Measurements from ENCODE around the gene BLVRB. TPM values are rescaled to one million over a fixed set of nuclear protein-coding genes. Genes with fewer than 3 reads are reported as not detected.

BLVRB gene
- total and polyA plus RNA-seq, 4 donors: 132 to 1,243 (median 252) TPM

GRCh38 chr19:40461669-40462221, 3.8 kb downstream of the BLVRB start:
- no peak for DNase-seq (ENCODE audit: low spot score)
- H3K4me1 ChIP-seq (ENCODE audit: control insufficient read depth in 4 of 4, insufficient read depth in 4 of 4, low read length in 3 of 4): peaks cover 5 to 46% (median 34%) of the 10 kb centered on the region in 4 donors

More at GRCh38 chr19:40461669-40462221, 3.8 kb downstream of the BLVRB start:
- TF ChIP-seq HNF4A (conservative IDR thresholded peaks at IDR 0.05) (peak; percentile 91 to 92), JUND (IDR thresholded peaks at IDR 0.05) (no peak), YY1 (IDR thresholded peaks at IDR 0.05) (peak; percentile 28), ATF3 (IDR thresholded peaks at IDR 0.05) (no peak), FOXA1 (IDR thresholded peaks at IDR 0.05) (no peak), HNF4G (IDR thresholded peaks at IDR 0.05) (peak; percentile 61), SP1 (IDR thresholded peaks at IDR 0.05) (peak; percentile 78), REST (IDR thresholded peaks at IDR 0.05) (no peak), EGR1 (IDR thresholded peaks at IDR 0.05; ENCODE audit: low read depth in 2 of 2) (no peak), RXRA (IDR thresholded peaks at IDR 0.05) (peak; percentile 70 to 74), RAD21 (IDR thresholded peaks at IDR 0.05) (no peak), NR2F2 (IDR thresholded peaks at IDR 0.05) (no peak), TAF1 (conservative IDR thresholded peaks at IDR 0.05) (no peak), GABPA (IDR thresholded peaks at IDR 0.05 in 1 of 2, conservative IDR thresholded peaks at IDR 0.05 in 1 of 2) (peak in 1 of 2 donors; percentile 33), FOXA2 (IDR thresholded peaks at IDR 0.05) (no peak)
- TF ChIP-seq, protein P1, sequence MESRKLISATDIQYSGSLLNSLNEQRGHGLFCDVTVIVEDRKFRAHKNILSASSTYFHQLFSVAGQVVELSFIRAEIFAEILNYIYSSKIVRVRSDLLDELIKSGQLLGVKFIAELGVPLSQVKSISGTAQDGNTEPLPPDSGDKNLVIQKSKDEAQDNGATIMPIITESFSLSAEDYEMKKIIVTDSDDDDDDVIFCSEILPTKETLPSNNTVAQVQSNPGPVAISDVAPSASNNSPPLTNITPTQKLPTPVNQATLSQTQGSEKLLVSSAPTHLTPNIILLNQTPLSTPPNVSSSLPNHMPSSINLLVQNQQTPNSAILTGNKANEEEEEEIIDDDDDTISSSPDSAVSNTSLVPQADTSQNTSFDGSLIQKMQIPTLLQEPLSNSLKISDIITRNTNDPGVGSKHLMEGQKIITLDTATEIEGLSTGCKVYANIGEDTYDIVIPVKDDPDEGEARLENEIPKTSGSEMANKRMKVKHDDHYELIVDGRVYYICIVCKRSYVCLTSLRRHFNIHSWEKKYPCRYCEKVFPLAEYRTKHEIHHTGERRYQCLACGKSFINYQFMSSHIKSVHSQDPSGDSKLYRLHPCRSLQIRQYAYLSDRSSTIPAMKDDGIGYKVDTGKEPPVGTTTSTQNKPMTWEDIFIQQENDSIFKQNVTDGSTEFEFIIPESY (IDR thresholded peaks at IDR 0.05): no peak
- TF ChIP-seq, protein P2, sequence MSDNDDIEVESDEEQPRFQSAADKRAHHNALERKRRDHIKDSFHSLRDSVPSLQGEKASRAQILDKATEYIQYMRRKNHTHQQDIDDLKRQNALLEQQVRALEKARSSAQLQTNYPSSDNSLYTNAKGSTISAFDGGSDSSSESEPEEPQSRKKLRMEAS (IDR thresholded peaks at IDR 0.05): peak; percentile 45
- TF ChIP-seq, protein P3, sequence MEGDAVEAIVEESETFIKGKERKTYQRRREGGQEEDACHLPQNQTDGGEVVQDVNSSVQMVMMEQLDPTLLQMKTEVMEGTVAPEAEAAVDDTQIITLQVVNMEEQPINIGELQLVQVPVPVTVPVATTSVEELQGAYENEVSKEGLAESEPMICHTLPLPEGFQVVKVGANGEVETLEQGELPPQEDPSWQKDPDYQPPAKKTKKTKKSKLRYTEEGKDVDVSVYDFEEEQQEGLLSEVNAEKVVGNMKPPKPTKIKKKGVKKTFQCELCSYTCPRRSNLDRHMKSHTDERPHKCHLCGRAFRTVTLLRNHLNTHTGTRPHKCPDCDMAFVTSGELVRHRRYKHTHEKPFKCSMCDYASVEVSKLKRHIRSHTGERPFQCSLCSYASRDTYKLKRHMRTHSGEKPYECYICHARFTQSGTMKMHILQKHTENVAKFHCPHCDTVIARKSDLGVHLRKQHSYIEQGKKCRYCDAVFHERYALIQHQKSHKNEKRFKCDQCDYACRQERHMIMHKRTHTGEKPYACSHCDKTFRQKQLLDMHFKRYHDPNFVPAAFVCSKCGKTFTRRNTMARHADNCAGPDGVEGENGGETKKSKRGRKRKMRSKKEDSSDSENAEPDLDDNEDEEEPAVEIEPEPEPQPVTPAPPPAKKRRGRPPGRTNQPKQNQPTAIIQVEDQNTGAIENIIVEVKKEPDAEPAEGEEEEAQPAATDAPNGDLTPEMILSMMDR (IDR thresholded peaks at IDR 0.05; ENCODE audit: low read depth, low read length, missing input control): no peak
- Histone ChIP-seq H3K9ac (ENCODE audit: low read depth in 1 of 2, low read length in 2 of 2) (no peak overlapping the region), H3K27ac (ENCODE audit: low read depth in 1 of 2, low read length in 2 of 2) (peak overlapping the region; percentile 10 to 68), H3K4me3 (ENCODE audit: low read depth in 1 of 3, low read length in 3 of 3) (no peak overlapping the region), H3K27me3 (ENCODE audit: control insufficient read depth in 4 of 4, insufficient read depth in 4 of 4, low read length in 3 of 4) (no peaks in the 10 kb centered on the region), H3K36me3 (ENCODE audit: control insufficient read depth in 4 of 4, insufficient read depth in 3 of 4, low read depth in 1 of 4, low read length in 3 of 4) (peaks cover 0 to 5% (median 2%) of the 10 kb centered on the region in 4 donors), H3K9me3 (ENCODE audit: control insufficient read depth in 4 of 4, low read length in 3 of 4) (no peaks in the 10 kb centered on the region)
- WGBS: 42% methylated on average over 7 of the region's 7 CpGs

All from liver (tissue), 9 donors.